ENCODE results near the gene PAK4. TPM values are rescaled to one million over a fixed set of nuclear protein-coding genes. Genes with fewer than 3 reads are reported as not detected.

The PAK4 gene
- 31.8 TPM for total RNA-seq

DNA sequence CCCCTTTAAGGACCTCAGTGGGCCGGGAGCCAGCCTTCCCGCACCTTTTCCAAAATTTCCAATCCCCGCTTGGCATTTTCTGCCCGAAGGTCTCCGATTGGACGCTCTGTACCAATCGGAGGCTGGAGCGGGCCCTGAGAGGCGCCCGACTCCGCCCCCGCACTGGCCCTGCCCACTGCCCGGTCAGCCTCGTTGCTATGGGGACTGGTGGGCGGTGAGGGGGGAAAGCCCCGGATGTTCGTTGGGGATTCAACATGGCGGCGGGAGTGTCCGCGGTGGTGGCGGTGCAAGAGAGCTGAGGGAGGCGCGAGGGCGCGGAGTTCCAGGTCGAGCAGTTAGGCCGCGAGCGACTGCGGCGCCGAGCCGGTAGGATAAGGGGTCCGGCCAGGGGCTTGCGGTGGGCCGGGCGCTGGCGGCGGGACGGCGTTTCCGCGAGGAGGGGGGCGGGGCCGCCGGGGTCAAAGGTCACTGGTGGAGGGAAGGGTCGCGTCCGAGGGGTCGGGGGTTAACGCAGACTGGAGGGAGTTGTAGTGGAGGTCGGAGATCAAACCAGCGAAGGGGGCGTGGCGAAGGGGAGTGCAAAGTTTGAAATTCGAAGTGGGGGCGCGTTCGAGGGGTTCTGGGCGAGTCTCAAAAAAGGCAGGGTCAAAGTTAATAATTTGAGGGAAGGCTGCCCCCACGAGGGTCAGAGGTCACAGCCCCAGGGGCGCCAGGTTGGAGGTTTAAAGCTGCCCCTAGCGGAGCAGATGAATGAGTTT, at the start of gene PAK4:
TSS of gene PAK4 (plus strand) at position 233 of the 758 bp plus-strand sequence. CDS start 43,768 bp downstream, outside the sequence.

DNA sequence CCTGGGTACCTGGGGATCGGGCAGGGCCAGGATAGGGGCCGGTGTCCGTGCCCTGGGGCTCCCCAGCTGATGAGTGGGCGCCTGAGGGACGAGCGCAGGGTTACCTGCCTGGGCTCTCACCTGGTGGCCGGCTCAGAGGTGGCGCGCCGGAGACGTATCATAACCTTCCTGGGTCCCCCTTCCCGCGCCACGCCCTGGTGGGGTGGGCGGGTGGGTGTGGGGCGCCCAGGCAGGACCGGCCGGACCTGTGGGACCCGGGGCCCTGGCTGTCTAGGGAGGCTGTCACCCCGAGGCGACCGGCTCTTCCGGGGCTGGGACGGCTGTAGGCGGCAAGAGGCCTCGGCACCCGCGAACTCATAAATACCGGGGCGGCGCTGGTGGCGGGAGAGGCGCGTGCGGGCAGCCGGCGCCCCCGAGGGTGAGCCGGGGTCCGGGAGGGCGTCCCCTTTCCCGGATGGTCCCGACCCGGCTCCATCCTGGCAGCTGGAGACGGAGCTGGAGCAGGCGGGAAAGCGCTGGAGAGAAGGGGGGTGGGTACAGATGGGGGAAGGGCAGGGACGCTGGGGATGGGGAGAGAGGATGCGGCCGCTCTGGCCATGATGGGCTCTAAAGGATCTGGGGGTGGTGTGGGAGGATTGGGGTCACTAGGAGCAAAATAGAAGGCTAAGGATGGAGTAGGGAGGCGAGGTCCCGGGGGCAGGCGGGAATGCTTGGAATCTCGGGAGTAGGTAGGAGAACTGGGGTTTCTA, 41.4 kb upstream of the PAK4 start, which contains the start of gene ACP7:
TSS of gene ACP7 (plus strand) at position 386 of the 749 bp plus-strand sequence. CDS start 902 bp downstream, outside the sequence.

DNA sequence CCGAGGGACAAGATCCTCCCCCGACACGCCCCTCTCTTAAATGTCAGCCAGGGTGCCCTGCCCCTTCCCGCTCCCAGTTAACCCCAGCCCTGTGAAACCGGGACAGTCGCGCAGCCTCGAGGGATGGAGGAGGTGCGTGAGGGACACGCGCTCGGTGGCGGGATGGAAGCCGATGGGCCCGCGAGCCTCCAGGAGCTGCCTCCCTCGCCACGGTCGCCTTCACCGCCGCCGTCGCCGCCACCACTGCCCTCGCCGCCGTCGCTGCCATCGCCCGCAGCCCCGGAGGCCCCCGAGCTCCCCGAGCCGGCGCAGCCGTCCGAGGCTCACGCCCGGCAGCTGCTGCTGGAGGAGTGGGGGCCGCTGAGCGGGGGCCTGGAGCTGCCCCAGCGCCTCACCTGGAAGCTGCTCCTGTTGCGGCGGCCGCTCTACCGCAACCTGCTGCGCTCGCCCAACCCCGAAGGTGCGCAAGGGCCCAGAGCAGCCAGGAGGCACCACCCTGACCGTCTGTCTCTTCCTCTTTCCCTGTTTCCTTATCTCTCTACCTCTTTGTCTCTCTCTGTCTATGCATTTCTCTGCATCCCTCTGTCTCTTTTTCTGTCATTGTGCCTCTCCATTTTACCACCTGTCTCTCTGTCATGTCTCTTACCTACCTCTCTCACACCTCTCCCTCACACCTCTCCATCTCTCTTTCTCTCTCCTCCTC, 71.4 kb downstream of the PAK4 start, which contains the start of gene NCCRP1:
TSS of gene NCCRP1 (plus strand) at position 105 of the 703 bp plus-strand sequence. CDS start at position 124, 19 bp downstream.

DNA sequence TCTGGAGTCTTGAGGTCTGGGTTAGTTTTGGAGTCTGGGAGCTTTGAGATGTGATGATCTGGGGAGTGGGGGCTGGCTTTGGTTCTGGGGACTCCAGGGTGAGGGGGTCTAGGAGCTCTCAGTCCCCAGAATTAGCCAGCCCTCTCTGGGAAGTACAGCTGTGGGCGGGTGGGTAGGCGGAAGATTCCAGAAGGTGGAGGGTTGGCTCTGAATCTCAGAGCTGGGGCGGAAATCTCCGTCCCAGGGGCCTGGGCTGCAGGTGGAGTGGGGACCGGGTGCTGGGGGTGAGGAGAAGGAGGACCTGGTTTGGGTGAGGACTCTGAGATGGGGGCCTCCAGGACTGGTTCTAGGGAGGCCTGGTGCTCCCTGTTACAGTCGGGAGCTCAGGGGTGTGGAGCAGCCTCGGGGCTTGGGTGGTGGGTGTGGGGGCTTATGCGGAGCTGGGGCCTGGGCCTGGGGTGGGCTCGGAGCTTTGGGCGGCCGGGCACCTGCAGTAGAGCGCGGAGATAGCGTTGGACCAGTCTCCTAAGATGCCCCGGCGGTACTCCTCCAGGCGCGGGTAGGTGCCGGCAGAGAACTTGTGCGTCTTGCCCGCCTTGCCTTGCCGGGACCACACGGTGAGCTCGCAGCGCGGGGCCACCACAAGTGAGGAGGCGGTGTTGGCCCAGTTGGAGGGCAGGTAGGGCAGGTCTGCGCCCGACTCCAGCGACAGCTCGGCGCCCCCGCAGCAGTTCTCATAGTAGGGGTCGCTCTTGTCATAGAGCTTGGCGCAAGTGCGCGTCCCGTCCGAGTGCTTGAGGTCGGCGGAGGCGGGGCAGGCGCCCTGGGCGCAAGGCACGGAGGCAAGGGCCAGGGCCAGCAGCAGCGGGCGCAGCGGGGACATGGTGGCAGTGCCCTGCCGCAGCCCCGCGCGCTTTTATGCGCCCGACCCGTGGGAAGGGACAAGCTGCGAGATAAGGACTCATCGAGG, 78.1 kb downstream of the PAK4 start, which contains the start of gene SYCN:
TSS of gene SYCN (minus strand) at position 892 of the 970 bp plus-strand sequence. CDS start at position 883, 9 bp downstream.

Other genes starting within 250 kb of the PAK4 start
- gene RINL, start 247.5 kb upstream of the PAK4 start, total RNA-seq, result 3.3 TPM
- 57.0 TPM for gene SIRT2, start 226.2 kb upstream of the PAK4 start, total RNA-seq
- gene NFKBIB, start 225.8 kb upstream of the PAK4 start, total RNA-seq, result 9.3 TPM
- 1.6 TPM for gene CCER2, start 213.6 kb upstream of the PAK4 start, total RNA-seq
- gene SARS2, start 195.0 kb upstream of the PAK4 start, total RNA-seq, result 20.2 TPM
- gene MRPS12, start 194.8 kb upstream of the PAK4 start, total RNA-seq, result 16.3 TPM
- gene FBXO17, start 150.0 kb upstream of the PAK4 start, total RNA-seq, result 25.0 TPM
- gene FBXO27, start 93.2 kb upstream of the PAK4 start, total RNA-seq, result 9.3 TPM
- not detected for gene ACP7, start 41.4 kb upstream of the PAK4 start, total RNA-seq
- 20.0 TPM for gene NCCRP1, start 71.2 kb downstream of the PAK4 start, total RNA-seq
- gene SYCN, start 78.5 kb downstream of the PAK4 start, total RNA-seq, result not detected
- gene IFNL3, start 119.2 kb downstream of the PAK4 start, total RNA-seq, result not detected
- gene IFNL4, start 123.1 kb downstream of the PAK4 start, total RNA-seq, result not detected
- gene IFNL2, start 142.6 kb downstream of the PAK4 start, total RNA-seq, result not detected
- gene IFNL1, start 170.6 kb downstream of the PAK4 start, total RNA-seq, result not detected
- gene LRFN1, start 195.1 kb downstream of the PAK4 start, total RNA-seq, result 20.6 TPM
- 7.3 TPM for gene GMFG, start 210.3 kb downstream of the PAK4 start, total RNA-seq
- 81.2 TPM for gene SAMD4B, start 216.6 kb downstream of the PAK4 start, total RNA-seq